A673 (cell line): ENCODE measurements around the gene MRPL9. TPM values are rescaled to one million over a fixed set of nuclear protein-coding genes. Genes with fewer than 3 reads are reported as not detected.

Source experiments
- BruUV-seq: library from RNA; stranded (reverse); fragments of 400-500 nt; replicated peaks from 2 replicates; lab custom pipeline; 2021; lab: Mats Ljungman, UMichigan
- CTCF ChIA-PET: fragments of 300-600 bp; sonication (Branson Sonifier 250); formaldehyde crosslinking; loops from one replicate; lab custom pipeline; 2022; ENCODE audit warnings: antibody characterized with exemption; lab: Charles Lee
- POLR2A ChIA-PET: fragments of 300-600 bp; sonication (Branson Sonifier 250); formaldehyde crosslinking; loops from one replicate; lab custom pipeline; 2022; ENCODE audit warnings: antibody characterized with exemption; ENCODE audit not compliant: low non-redundant PET; lab: Charles Lee
- DNase-seq: peaks from one replicate; pipeline ENCODE4 v3.0.0-alpha.2; 2015; ENCODE audit warnings: low spot score
- H3K27ac ChIP-seq: fragments of 200-600 bp; sonication (generic); 2 replicates; pipeline ENCODE4 v1.5.1; 2016; ENCODE audit warnings: mixed run types, low read depth, mild to moderate bottlenecking, mixed read lengths, antibody characterized with exemption, low read length; ENCODE audit not compliant: poor library complexity, severe bottlenecking
- H3K27me3 ChIP-seq: fragments of 200-600 bp; sonication (generic); replicated peaks from 2 replicates; pipeline ENCODE4 v1.6.1; 2017; ENCODE audit warnings: mixed run types, low read depth, mild to moderate bottlenecking, mixed read lengths, antibody characterized with exemption, low read length; ENCODE audit not compliant: insufficient read depth, poor library complexity
- H3K36me3 ChIP-seq: fragments of 200-600 bp; sonication (generic); 2 replicates; pipeline ENCODE4 v1.6.1; 2016; ENCODE audit warnings: mixed run types, mild to moderate bottlenecking, mixed read lengths, antibody characterized with exemption, low read length; ENCODE audit not compliant: insufficient read depth, poor library complexity, severe bottlenecking
- H3K4me1 ChIP-seq: fragments of 200-600 bp; sonication (generic); 2 replicates; pipeline ENCODE4 v1.6.1; 2017; ENCODE audit warnings: mixed run types, mild to moderate bottlenecking, mixed read lengths, antibody characterized with exemption, low read length; ENCODE audit not compliant: insufficient read depth, poor library complexity, severe bottlenecking
- H3K4me3 ChIP-seq: fragments of 200-600 bp; sonication (generic); 2 replicates; pipeline ENCODE4 v1.5.1; 2016; ENCODE audit warnings: low read depth, mixed run types, mild to moderate bottlenecking, mixed read lengths, low read length; ENCODE audit not compliant: poor library complexity, severe bottlenecking
- H3K9me3 ChIP-seq: fragments of 200-600 bp; sonication (generic); 2 replicates; pipeline ENCODE4 v1.6.1; 2016; ENCODE audit warnings: mixed run types, low read depth, mild to moderate bottlenecking, mixed read lengths, antibody characterized with exemption, low read length; ENCODE audit not compliant: poor library complexity, severe bottlenecking
- CTCF ChIP-seq: fragments of 300-800, 200-600 bp; sonication (generic); conservative IDR thresholded peaks from 2 replicates; pipeline ENCODE4 v1.5.1; 2017; ENCODE audit warnings: low read depth, mild to moderate bottlenecking, antibody characterized with exemption, low read length, moderate library complexity, mixed read lengths
- EZH2 ChIP-seq: fragments of 200-600 bp; sonication (generic); IDR thresholded peaks from 2 replicates; pipeline ENCODE4 v1.6.1; 2017; ENCODE audit warnings: borderline replicate concordance, low read depth, mild to moderate bottlenecking, mixed read lengths, antibody characterized with exemption, low read length; ENCODE audit not compliant: poor library complexity, severe bottlenecking
- intact Hi-C: fragments of 100-400 bp; cut with micrococcal nuclease; formaldehyde crosslinking; loops from one replicate; pipeline ENCODE4 v1.10.0; 2022; ENCODE audit not compliant: unreplicated experiment
- total RNA-seq: library from RNA; stranded (reverse); gene quantifications from 2 replicates; pipeline ENCODE4 v1.2.3, GENCODE V29; 2021

Gene MRPL9
- total RNA-seq, 1 experiment from 2014 or later: 143 TPM

- no peak for DNase-seq
- POLR2A ChIA-PET: no interaction called here
- no peaks in the 10 kb centered on the region for H3K4me1 ChIP-seq
Measured at GRCh38 chr1:151801310-151801820, 38.1 kb upstream of the MRPL9 start.

GRCh38 chr1:151800830-151801229 is 37.5 kb upstream of the MRPL9 start:
- Histone ChIP-seq H3K27me3 (peaks cover 100% of the 10 kb centered on the region), H3K4me1 (no peaks in the 10 kb centered on the region), H3K36me3 (no peaks in the 10 kb centered on the region), H3K9me3 (no peaks in the 10 kb centered on the region), H3K27ac (no peak overlapping the region), H3K4me3 (no peak overlapping the region)
- intact Hi-C loops: no loop called here
- CTCF ChIA-PET: no interaction called here
- no peak for DNase-seq
- no TSS peak for BruUV-seq
- POLR2A ChIA-PET: no interaction called here
- TF ChIP-seq CTCF: no peak
- TF ChIP-seq EZH2: no peak

More at GRCh38 chr1:151801310-151801820, 38.1 kb upstream of the MRPL9 start:
- CTCF ChIA-PET: no interaction called here
- no peak overlapping the region for H3K27ac ChIP-seq
- peaks cover 100% of the 10 kb centered on the region for H3K27me3 ChIP-seq
- no peak for TF ChIP-seq CTCF
- no peak for TF ChIP-seq EZH2
- H3K4me3 ChIP-seq: no peak overlapping the region
- intact Hi-C loops: no loop called here
- H3K36me3 ChIP-seq: no peaks in the 10 kb centered on the region
- BruUV-seq: no TSS peak
- H3K9me3 ChIP-seq: no peaks in the 10 kb centered on the region

- intact Hi-C loops: no loop called here
- ChIA-PET POLR2A (no interaction called here), CTCF (no interaction called here)
- no peaks in the 10 kb centered on the region for H3K9me3 ChIP-seq
- H3K27me3 ChIP-seq: peaks cover 91% of the 10 kb centered on the region
- no peak overlapping the region for H3K27ac ChIP-seq
- no peak overlapping the region for H3K4me3 ChIP-seq
- H3K4me1 ChIP-seq: no peaks in the 10 kb centered on the region
- TF ChIP-seq EZH2: no peak
- TF ChIP-seq CTCF: no peak
- no peaks in the 10 kb centered on the region for H3K36me3 ChIP-seq
- BruUV-seq: no TSS peak
- DNase-seq: no peak
Measured at GRCh38 chr1:151799179-151800022, 36.1 kb upstream of the MRPL9 start.
